GM12878 (cell line): Measurements from ENCODE around the gene GALNTL6. TPM values are rescaled to one million over a fixed set of nuclear protein-coding genes. Genes with fewer than 3 reads are reported as not detected.

Source experiments
- ATAC-seq: fragments of 200-7000 bp; cut with Tn5 transposase; 3 replicates; pipeline ENCODE4 v1.9.1; 2020; ENCODE audit warnings: mild to moderate bottlenecking, moderate library complexity
- BruUV-seq: library from RNA; stranded (reverse); fragments of 400-500 nt; replicated peaks from 2 replicates; lab custom pipeline; 2021; lab: Mats Ljungman, UMichigan
- CTCF ChIA-PET: fragments of 300-600 bp; sonication (Branson Sonifier 250); formaldehyde crosslinking; extraction: SDS; loops from one replicate; lab custom pipeline; 2021; ENCODE audit warnings: inconsistent platforms; lab: Yijun Ruan, JAX
- POLR2A ChIA-PET: fragments of 350-600 bp; formaldehyde crosslinking; extraction: SDS; loops from one replicate; lab custom pipeline; 2021; ENCODE audit warnings: inconsistent platforms; lab: Charles Lee
- RAD21 ChIA-PET: fragments of 300-600 bp; sonication (Branson Sonifier 250); formaldehyde crosslinking; loops from one replicate; lab custom pipeline; 2023; ENCODE audit warnings: antibody characterized with exemption; ENCODE audit not compliant: unreplicated experiment; lab: Charles Lee
- SMC1A ChIA-PET: fragments of 300-600 bp; sonication (Branson Sonifier 250); formaldehyde crosslinking; loops from one replicate; lab custom pipeline; 2023; ENCODE audit not compliant: unreplicated experiment, uncharacterized antibody; lab: Charles Lee
- DNase-seq: peaks from one replicate; pipeline ENCODE4 v3.0.0-alpha.2; 2011; ENCODE audit warnings: low read depth, low spot score
- FAIRE-seq: peaks from 3 replicates; lab custom pipeline; 2011; peaks lifted over from hg19 to GRCh38; lab: Jason Lieb, UNC
- H2AFZ ChIP-seq: 2 replicates; pipeline ENCODE4 v1.6.0; 2011; ENCODE audit warnings: low read depth, low read length, control low read depth; ENCODE audit not compliant: control insufficient read depth
- H3K27ac ChIP-seq: 2 replicates; pipeline ENCODE4 v1.5.1; 2011; ENCODE audit warnings: control low read depth; ENCODE audit not compliant: control insufficient read depth, insufficient read depth
- H3K27me3 ChIP-seq, 2 experiments: replicated peaks in 1 of 2; 2 replicates each; pipeline versions ENCODE4 v1.6.0 to v1.6.1; 2011; ENCODE audit warnings: low read length in 1 of 2; ENCODE audit not compliant: control insufficient read depth in 2 of 2, insufficient read depth in 2 of 2
- H3K36me3 ChIP-seq, 2 experiments: 2 replicates each; pipeline ENCODE4 v1.5.1; 2011; ENCODE audit warnings: low read length in 1 of 2; ENCODE audit not compliant: control insufficient read depth in 2 of 2, insufficient read depth in 2 of 2
- H3K4me1 ChIP-seq: 2 replicates; pipeline ENCODE4 v1.6.1; 2011; ENCODE audit warnings: mild to moderate bottlenecking, low read length, moderate library complexity, mixed read lengths; ENCODE audit not compliant: control insufficient read depth, insufficient read depth
- H3K4me2 ChIP-seq: 2 replicates; pipeline ENCODE4 v1.6.0; 2011; ENCODE audit warnings: control low read depth; ENCODE audit not compliant: control insufficient read depth, insufficient read depth
- H3K4me3 ChIP-seq: fragments of 200-600 bp; sonication (generic); 2 replicates; pipeline ENCODE4 v1.5.1; 2016
- H3K79me2 ChIP-seq: 2 replicates; pipeline ENCODE4 v1.6.0; 2011; ENCODE audit warnings: low read length; ENCODE audit not compliant: control insufficient read depth, insufficient read depth
- H3K9ac ChIP-seq: 2 replicates; pipeline ENCODE4 v1.8.0; 2011; ENCODE audit warnings: low read length, control low read depth, mixed read lengths; ENCODE audit not compliant: control insufficient read depth, insufficient read depth
- H3K9me3 ChIP-seq: replicated peaks from 3 replicates; pipeline ENCODE4 v1.5.1; 2011; ENCODE audit warnings: mild to moderate bottlenecking, low read length; ENCODE audit not compliant: control insufficient read depth, insufficient read depth
- H4K20me1 ChIP-seq: 2 replicates; pipeline ENCODE4 v1.6.0; 2011; ENCODE audit not compliant: control insufficient read depth, insufficient read depth
- CREB1 ChIP-seq: IDR thresholded peaks from 2 replicates; pipeline ENCODE4 v1.6.1; 2012; ENCODE audit warnings: low read depth, mild to moderate bottlenecking, inconsistent platforms
- ETV6 ChIP-seq, 2 experiments: fragments of 450-650 bp in 1 of 2; IDR thresholded peaks in 1 of 2; conservative IDR thresholded peaks in 1 of 2; 2 replicates each; pipeline ENCODE4 v1.6.1; 2014; ENCODE audit warnings: antibody characterized with exemption in 1 of 2, borderline replicate concordance in 1 of 2, low read depth in 1 of 2, mild to moderate bottlenecking in 1 of 2, moderate library complexity in 1 of 2
- MEF2B ChIP-seq: fragments of 450-650 bp; IDR thresholded peaks from 2 replicates; pipeline ENCODE4 v1.6.1; 2018; ENCODE audit warnings: mild to moderate bottlenecking, moderate library complexity; ENCODE audit not compliant: partially characterized antibody, poor library complexity, severe bottlenecking
- POLR2AphosphoS5 ChIP-seq: IDR thresholded peaks from 2 replicates; pipeline ENCODE4 v1.6.1; 2011; ENCODE audit warnings: mild to moderate bottlenecking, low read length, inconsistent platforms
- RUNX3 ChIP-seq: IDR thresholded peaks from 2 replicates; pipeline ENCODE4 v1.6.1; 2012; ENCODE audit warnings: low read length, inconsistent platforms
- SPI1 ChIP-seq: IDR thresholded peaks from 2 replicates; pipeline ENCODE4 v1.6.1; 2011; ENCODE audit warnings: low read depth, mild to moderate bottlenecking, low read length, moderate library complexity, borderline replicate concordance; ENCODE audit not compliant: insufficient read depth
- SRF ChIP-seq, 2 experiments: IDR thresholded peaks; 2 replicates each; pipeline ENCODE4 v1.6.1; 2011; ENCODE audit warnings: low read depth in 2 of 2, low read length in 2 of 2, mild to moderate bottlenecking in 1 of 2, moderate library complexity in 1 of 2
- WRNIP1 ChIP-seq: IDR thresholded peaks from 2 replicates; pipeline ENCODE4 v1.6.1; 2011; ENCODE audit warnings: low read depth, low read length, improper control_type of control experiment, borderline replicate concordance
- WGBS: methylation state at CpG from one replicate; pipeline ENCODE4 v1.1.6; 2016; ENCODE audit warnings: low lambda C conversion rate; ENCODE audit not compliant: insufficient replicate concordance, insufficient coverage; ENCODE audit errors: missing lambda C conversion rate; 5-methylcytosine and 5-hydroxymethylcytosine counted together
- in situ Hi-C: fragments of 300-500 bp; cut with MboI; formaldehyde crosslinking; loops from 9 replicates; pipeline ENCODE4 v1.14.3; 2018; ENCODE audit warnings: mixed read lengths
- intact Hi-C: fragments of 100-400 bp; cut with micrococcal nuclease; formaldehyde crosslinking; loops from one replicate; pipeline ENCODE4 v1.14.2; 2022; ENCODE audit not compliant: unreplicated experiment
- polyA plus RNA-seq, 11 experiments: library from polyadenylated mRNA; depleted of rRNA in 4 of 11; unstranded in 6 of 11; stranded (reverse) in 5 of 11; fragments of >200 nt; fragmentation: Nextera tagmentation in 4 of 11; fragmentation: Illumina TruSeq in 1 of 11; extraction: Ambion mirVana in 4 of 11; extraction: Trizol in 1 of 11; gene quantifications; 1 replicate in 1 of 11; 2 replicates in 10 of 11; pipeline versions ENCODE4 v1.2.1 to v1.2.3, GENCODE V29; 2011 to 2016; ENCODE audit warnings: inconsistent platforms in 2 of 11, missing spikeins in 2 of 11, low read depth in 1 of 11
- total RNA-seq, 4 experiments: library from RNA; depleted of rRNA in 3 of 4; stranded (reverse); fragments of >200 nt in 3 of 4; fragmentation: Illumina TruSeq in 1 of 4; extraction: Trizol in 1 of 4; gene quantifications; 2 replicates each; pipeline versions ENCODE4 v1.2.1 to v1.2.3, GENCODE V29; 2013 to 2021
- TF ChIP-seq, protein P1 (sequence below): IDR thresholded peaks from 2 replicates; pipeline ENCODE4 v1.6.1; 2011; ENCODE audit warnings: borderline replicate concordance, low read depth, mild to moderate bottlenecking, moderate library complexity, low read length; ENCODE audit not compliant: insufficient read depth, poor library complexity, severe bottlenecking
- TF ChIP-seq, protein P2 (sequence below): IDR thresholded peaks from 2 replicates; pipeline ENCODE4 v1.6.1; 2011; ENCODE audit warnings: borderline replicate concordance, low read depth, mild to moderate bottlenecking, moderate library complexity, mixed read lengths, low read length; ENCODE audit not compliant: insufficient read depth; ENCODE audit errors: extremely low read length
- TF ChIP-seq, protein P3 (sequence below), 3 experiments: IDR thresholded peaks in 2 of 3; conservative IDR thresholded peaks in 1 of 3; 2 replicates each; pipeline ENCODE4 v1.5.1; 2011; ENCODE audit warnings: low read depth in 3 of 3, low read length in 3 of 3, mild to moderate bottlenecking in 3 of 3, control low read depth in 2 of 3, moderate library complexity in 2 of 3, inconsistent platforms in 1 of 3, mixed read lengths in 1 of 3; ENCODE audit not compliant: control insufficient read depth in 2 of 3, insufficient read depth in 1 of 3; ENCODE audit errors: extremely low read depth in 1 of 3

The GALNTL6 gene
- total and polyA plus RNA-seq, 10 of the 15 experiments (the other 5 are each of a cell fraction or from before 2014, with no cell fraction given), result 0.01 to 0.29 TPM; not detected in 8

DNA sequence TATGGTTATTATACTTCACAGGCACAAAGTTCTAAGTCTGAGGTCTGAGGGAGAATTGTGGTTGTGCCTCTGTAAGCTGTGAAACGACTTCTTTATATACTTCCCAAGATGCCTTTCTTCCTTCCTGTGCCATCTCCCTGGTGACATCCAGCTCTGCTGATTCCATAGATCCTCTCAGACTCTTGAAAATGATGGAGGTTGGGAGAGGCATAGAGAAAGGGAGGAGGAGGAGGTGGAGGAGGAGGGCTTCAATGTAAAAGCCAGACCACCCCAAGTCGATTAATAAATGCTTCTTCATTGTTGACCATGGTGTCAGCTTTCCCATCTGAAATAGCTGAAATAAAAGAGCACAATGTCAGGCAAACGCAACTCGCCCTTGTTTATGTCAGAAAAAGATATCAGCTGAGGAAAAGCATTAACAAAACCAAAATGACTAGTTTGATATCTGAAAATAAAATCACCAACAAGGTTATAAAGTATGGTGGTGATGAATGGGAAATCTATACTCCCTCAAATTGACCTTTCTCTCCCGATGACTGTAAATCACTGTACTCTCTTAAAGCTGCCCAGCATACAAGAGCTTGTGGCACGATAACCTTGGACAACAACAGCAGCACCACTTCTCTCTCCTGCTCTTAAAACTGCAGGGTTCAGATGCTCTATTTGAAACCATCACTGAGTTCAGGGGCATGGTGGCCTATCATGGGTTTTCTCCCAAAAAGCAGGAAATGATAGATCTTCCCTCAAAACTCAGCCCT is 1125.0 kb downstream of the GALNTL6 start:
- DNase-seq (no peak), FAIRE-seq (no peak), ATAC-seq (no peak)
- Histone ChIP-seq H3K4me1 (no peaks in the 10 kb centered on the region), H3K9ac (no peak overlapping the region), H3K79me2 (no peaks in the 10 kb centered on the region), H3K4me3 (no peak overlapping the region), H4K20me1 (no peaks in the 10 kb centered on the region), H3K36me3 (no peaks in the 10 kb centered on the region), H3K9me3 (no peaks in the 10 kb centered on the region), H2AFZ (no peak overlapping the region), H3K27ac (no peak overlapping the region), H3K27me3 (no peaks in the 10 kb centered on the region; a peak in 1 of 4 replicates), H3K4me2 (no peak overlapping the region)
- TF ChIP-seq ETV6 (conservative IDR thresholded peaks at IDR 0.05 in 1 of 2, IDR thresholded peaks at IDR 0.05 in 1 of 2; ENCODE audit: borderline replicate concordance in 1 of 2, low read depth in 1 of 2) (no peak), POLR2AphosphoS5 (no peak), CREB1 (no peak), SRF (IDR thresholded peaks at IDR 0.05; ENCODE audit: low read depth in 2 of 2, low read length in 2 of 2) (no peak), RUNX3 (no peak), SPI1 (no peak), MEF2B (no peak), WRNIP1 (no peak)
- TF ChIP-seq, protein P1, sequence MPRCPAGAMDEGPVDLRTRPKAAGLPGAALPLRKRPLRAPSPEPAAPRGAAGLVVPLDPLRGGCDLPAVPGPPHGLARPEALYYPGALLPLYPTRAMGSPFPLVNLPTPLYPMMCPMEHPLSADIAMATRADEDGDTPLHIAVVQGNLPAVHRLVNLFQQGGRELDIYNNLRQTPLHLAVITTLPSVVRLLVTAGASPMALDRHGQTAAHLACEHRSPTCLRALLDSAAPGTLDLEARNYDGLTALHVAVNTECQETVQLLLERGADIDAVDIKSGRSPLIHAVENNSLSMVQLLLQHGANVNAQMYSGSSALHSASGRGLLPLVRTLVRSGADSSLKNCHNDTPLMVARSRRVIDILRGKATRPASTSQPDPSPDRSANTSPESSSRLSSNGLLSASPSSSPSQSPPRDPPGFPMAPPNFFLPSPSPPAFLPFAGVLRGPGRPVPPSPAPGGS, result no peak
- TF ChIP-seq, protein P2, sequence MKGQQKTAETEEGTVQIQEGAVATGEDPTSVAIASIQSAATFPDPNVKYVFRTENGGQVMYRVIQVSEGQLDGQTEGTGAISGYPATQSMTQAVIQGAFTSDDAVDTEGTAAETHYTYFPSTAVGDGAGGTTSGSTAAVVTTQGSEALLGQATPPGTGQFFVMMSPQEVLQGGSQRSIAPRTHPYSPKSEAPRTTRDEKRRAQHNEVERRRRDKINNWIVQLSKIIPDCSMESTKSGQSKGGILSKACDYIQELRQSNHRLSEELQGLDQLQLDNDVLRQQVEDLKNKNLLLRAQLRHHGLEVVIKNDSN, result no peak
- TF ChIP-seq, protein P3, sequence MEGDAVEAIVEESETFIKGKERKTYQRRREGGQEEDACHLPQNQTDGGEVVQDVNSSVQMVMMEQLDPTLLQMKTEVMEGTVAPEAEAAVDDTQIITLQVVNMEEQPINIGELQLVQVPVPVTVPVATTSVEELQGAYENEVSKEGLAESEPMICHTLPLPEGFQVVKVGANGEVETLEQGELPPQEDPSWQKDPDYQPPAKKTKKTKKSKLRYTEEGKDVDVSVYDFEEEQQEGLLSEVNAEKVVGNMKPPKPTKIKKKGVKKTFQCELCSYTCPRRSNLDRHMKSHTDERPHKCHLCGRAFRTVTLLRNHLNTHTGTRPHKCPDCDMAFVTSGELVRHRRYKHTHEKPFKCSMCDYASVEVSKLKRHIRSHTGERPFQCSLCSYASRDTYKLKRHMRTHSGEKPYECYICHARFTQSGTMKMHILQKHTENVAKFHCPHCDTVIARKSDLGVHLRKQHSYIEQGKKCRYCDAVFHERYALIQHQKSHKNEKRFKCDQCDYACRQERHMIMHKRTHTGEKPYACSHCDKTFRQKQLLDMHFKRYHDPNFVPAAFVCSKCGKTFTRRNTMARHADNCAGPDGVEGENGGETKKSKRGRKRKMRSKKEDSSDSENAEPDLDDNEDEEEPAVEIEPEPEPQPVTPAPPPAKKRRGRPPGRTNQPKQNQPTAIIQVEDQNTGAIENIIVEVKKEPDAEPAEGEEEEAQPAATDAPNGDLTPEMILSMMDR (IDR thresholded peaks at IDR 0.05 in 2 of 3, conservative IDR thresholded peaks at IDR 0.05 in 1 of 3; ENCODE audit: control insufficient read depth in 2 of 3, extremely low read depth in 1 of 3, insufficient read depth in 1 of 3, low read depth in 3 of 3, low read length in 3 of 3), result no peak
- CTCF ChIA-PET, result no interaction called here
- no TSS peak for BruUV-seq
- POLR2A ChIA-PET, result no interaction called here
- intact Hi-C loops, result no loop called here
- SMC1A ChIA-PET, result no interaction called here
- 29% methylated on average over 6 of the region's 6 CpGs for WGBS
- RAD21 ChIA-PET, result no interaction called here
- in situ Hi-C loops, result no loop called here
